22Rv1 (cell line): ENCODE measurements around the gene LMTK3.

Experiments
- H3K27ac ChIP-seq: fragments of 450-650 bp; 2 replicates; pipeline ENCODE4 v1.5.1; 2017
- CTCF ChIP-seq: fragments of 450-650 bp; IDR thresholded peaks from 2 replicates; pipeline ENCODE4 v1.5.1; 2017; ENCODE audit warnings: mild to moderate bottlenecking
- ZFX ChIP-seq: fragments of 450-650 bp; IDR thresholded peaks from 2 replicates; pipeline ENCODE4 v1.6.1; 2017; ENCODE audit warnings: antibody characterized with exemption, borderline replicate concordance

The LMTK3 gene

DNA sequence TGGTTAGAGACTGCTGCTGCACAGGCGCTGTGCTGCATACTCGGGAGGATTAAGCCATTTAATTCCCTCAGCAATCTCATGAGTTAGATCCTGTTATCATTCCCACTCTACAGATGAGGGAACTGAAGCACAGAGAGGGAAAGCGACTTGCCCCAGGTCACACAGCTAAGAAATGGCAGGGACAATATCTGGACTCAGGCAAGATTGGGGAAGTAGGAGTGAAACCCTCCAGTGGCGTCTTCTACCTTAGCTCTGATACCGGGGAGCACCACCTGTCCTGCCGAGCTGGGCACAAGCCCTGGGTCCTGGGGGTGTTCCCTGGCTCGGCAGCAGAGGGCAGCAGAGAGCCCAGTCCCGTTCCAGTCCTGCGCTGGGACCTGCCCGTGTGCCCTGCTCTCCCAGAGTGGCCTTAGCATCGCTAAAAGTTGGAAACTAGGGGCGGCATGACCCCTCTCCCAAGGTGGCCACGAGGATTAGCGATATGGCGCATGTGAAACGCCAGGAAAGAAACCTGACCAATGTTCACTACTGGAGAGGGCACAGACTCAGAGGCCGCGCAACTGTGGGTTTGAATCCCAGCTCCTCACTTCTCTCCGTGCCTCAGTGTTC, 21.9 kb downstream of the LMTK3 start:
- H3K27ac ChIP-seq: no peak overlapping the region
- TF ChIP-seq CTCF (peak; percentile 97), ZFX (no peak)

DNA sequence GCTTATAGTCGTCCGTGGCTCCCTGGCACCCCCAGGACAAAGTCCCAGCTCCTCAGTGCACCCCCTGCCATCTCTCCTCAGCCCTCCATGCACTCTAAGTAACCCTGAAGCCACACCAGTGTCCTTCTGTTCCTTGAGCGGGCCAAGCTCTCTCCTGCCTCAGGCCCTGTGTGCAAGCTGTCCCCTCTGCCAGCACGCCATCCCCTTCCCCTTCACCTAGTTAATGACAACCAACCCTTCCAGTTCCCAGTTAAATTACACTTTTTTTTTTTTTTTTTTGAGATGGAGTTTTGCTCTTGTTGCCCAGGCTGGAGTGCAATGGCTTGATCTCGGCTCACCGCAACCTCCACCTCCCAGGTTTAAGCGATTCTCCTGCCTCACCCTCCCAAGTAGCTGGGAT, 23.2 kb downstream of the LMTK3 start:
- H3K27ac ChIP-seq: 0 out of 2 replicates have a peak overlapping the region, but pooled peaks have one; percentile 12

GRCh38 chr19:48487948-48488347, 23.7 kb downstream of the LMTK3 start:
- TF ChIP-seq CTCF (no peak), ZFX (no peak)
- peak overlapping the region; percentile 22; the same call in 1 of the 2 replicates for H3K27ac ChIP-seq

DNA sequence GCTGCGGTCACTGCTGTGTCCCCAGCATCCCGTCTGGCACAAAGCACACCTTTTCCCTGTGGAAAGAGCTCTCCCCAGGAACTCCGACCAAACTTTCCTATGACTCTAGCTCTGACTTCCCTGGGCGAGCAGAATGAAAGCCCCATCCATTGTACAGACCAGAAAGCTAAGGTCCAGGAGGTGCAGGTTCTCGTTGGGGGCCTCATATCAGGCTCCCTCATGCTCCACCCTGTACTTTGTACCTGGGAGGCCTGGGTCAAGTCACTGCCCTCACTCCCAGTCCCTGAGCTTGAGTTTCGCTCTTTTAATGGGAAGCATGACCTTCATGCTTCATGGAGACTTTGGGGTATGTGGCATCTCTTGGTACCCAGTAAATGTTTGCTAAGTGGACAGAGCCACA, 24.1 kb downstream of the LMTK3 start:
- H3K27ac ChIP-seq: peak overlapping the region; percentile 22; the same call in 1 of the 2 replicates
- TF ChIP-seq CTCF (no peak), ZFX (no peak)

GRCh38 chr19:48486706-48487105, 24.9 kb downstream of the LMTK3 start:
- 0 out of 2 replicates have a peak overlapping the region, but pooled peaks have one; percentile 17 for H3K27ac ChIP-seq

DNA sequence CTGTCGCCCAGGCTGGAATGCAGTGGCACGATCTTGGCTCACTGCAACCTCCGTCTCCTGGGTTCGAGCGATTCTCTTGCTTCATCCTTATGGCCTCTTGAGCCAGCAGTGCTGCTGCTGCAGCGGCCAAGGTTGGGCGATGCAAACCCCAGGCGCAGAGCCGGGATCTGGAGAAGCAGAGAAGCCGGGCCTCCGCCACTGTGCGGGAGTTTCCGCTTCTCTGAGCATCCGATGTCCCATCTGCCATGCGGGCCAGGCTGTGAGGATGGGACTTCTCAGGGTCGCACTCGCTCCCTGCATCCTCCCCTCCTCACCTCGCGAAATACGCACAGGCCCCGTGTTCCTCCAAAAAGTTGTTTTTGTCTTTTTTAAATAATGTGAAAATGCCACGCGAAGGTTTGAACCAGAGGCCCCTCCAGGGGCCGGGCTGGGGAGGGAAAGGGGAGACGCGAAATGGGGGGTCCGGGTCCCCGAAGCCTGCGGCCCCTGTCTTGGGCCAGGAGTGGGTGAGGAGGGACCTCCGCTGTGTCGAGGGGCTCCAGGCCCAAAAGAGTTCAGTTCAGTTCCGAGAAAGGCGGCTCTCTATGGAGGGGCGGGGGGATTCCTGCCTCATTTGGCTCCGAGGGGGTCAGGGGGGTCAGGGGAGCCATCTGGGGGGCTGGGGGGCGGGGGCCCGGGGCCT, 26.6 kb downstream of the LMTK3 start:
- no peak for TF ChIP-seq ZFX
- no peak for TF ChIP-seq CTCF
- H3K27ac ChIP-seq: peak overlapping the region; percentile 44; the same call in 1 of the 2 replicates

- no peak for TF ChIP-seq CTCF
- TF ChIP-seq ZFX: no peak
- peak overlapping the region; percentile 44 for H3K27ac ChIP-seq
Observed at GRCh38 chr19:48484247-48484893, 27.3 kb downstream of the LMTK3 start.

DNA sequence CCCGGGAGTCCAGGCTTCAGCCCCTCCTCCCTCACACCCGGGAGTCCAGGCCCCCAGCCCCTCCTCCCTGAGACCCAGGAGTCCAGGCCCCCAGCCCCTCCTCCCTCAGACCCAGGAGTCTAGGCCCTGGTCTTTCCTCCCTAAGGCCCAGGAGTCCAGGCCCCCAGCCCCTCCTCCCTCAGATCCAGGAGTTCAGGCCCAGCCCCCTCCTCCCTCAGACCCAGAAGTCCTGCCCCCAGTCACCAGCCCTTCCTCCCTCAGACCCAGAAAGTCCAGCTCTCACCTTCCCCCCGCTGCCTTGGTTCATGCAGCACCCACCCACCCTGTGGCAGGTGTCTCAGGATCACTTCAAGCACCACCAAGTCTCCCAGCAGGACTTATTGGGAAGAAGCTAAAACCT, 28.3 kb downstream of the LMTK3 start:
- TF ChIP-seq CTCF: no peak
- TF ChIP-seq ZFX: no peak

More for the DNA sequence above, 28.3 kb downstream of the LMTK3 start:
- H3K27ac ChIP-seq: peak overlapping the region; percentile 44
